Cardiac muscle cell (in vitro differentiated cells and primary cell): ENCODE data around the gene GAS2L3. TPM values are rescaled to one million over a fixed set of nuclear protein-coding genes. Genes with fewer than 3 reads are reported as not detected.

Experiments used
- DNase-seq, 2 donors: peaks; one replicate each; pipeline versions ENCODE4 v3.0.0 to v3.0.0-alpha.2; 2010 to 2017; ENCODE audit warnings: low read depth in 1 of 2, low spot score in 1 of 2
- H3K27ac ChIP-seq: fragments of 200-600 bp; sonication (generic); 2 replicates; pipeline ENCODE4 v1.5.1; 2016
- H3K27me3 ChIP-seq: fragments of 200-600 bp; sonication (generic); 2 replicates; pipeline ENCODE4 v1.6.0; 2016; ENCODE audit warnings: control low read depth
- H3K36me3 ChIP-seq: fragments of 200-600 bp; sonication (generic); 2 replicates; pipeline ENCODE4 v1.5.1; 2016; ENCODE audit warnings: control low read depth
- H3K4me1 ChIP-seq: fragments of 200-600 bp; sonication (generic); 2 replicates; pipeline ENCODE4 v1.8.1; 2017; ENCODE audit warnings: low read depth, mild to moderate bottlenecking, mixed run types
- H3K4me3 ChIP-seq: fragments of 200-600 bp; sonication (generic); 2 replicates; pipeline ENCODE4 v1.5.1; 2016; ENCODE audit warnings: mild to moderate bottlenecking
- H3K9me3 ChIP-seq: fragments of 200-600 bp; sonication (generic); 2 replicates; pipeline ENCODE4 v1.5.1; 2017; ENCODE audit warnings: low read depth, mild to moderate bottlenecking, control low read depth
- polyA plus RNA-seq: library from polyadenylated mRNA; unstranded; fragments of >200 nt; fragmentation: Nextera tagmentation; extraction: Ambion mirVana; gene quantifications from 2 replicates; pipeline ENCODE4 v1.2.1, GENCODE V29; 2016
- total RNA-seq: library from RNA; depleted of rRNA; stranded (reverse); fragments of >200 nt; gene quantifications from 2 replicates; pipeline ENCODE4 v1.2.3, GENCODE V29; 2016
- TF ChIP-seq, protein P1 (sequence below): IDR thresholded peaks from 2 replicates; pipeline ENCODE4 v1.5.1; 2012; ENCODE audit warnings: low read depth, mild to moderate bottlenecking, low read length

Gene GAS2L3
- total and polyA plus RNA-seq, 2 experiments from 2014 or later, result 0.07 to 13.9 TPM

DNA sequence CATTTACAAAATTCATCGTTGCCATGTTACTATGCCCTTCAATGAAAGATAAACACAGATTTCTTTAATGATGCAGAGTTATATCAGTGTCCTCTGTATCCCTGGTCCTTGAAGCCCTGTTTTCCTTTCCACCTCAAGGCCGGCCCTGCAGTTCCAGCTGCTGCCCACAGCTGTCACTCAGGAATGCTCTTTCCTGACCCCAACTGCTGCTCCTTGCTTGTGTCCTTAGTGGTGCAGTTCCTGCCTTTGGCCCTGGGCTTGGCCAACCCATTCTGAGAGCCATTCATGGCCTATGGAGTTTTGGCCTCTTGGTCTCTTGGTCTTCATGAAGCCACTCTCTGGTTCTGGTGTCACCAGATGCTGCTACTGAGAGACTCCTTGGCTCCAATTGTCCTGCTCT is 93.1 kb downstream of the GAS2L3 start:
- Histone ChIP-seq H3K9me3 (no peaks in the 10 kb centered on the region), H3K27ac (no peak overlapping the region), H3K4me1 (no peaks in the 10 kb centered on the region), H3K36me3 (no peaks in the 10 kb centered on the region), H3K4me3 (no peak overlapping the region), H3K27me3 (no peaks in the 10 kb centered on the region)
- DNase-seq, result no peak
- TF ChIP-seq, protein P1, sequence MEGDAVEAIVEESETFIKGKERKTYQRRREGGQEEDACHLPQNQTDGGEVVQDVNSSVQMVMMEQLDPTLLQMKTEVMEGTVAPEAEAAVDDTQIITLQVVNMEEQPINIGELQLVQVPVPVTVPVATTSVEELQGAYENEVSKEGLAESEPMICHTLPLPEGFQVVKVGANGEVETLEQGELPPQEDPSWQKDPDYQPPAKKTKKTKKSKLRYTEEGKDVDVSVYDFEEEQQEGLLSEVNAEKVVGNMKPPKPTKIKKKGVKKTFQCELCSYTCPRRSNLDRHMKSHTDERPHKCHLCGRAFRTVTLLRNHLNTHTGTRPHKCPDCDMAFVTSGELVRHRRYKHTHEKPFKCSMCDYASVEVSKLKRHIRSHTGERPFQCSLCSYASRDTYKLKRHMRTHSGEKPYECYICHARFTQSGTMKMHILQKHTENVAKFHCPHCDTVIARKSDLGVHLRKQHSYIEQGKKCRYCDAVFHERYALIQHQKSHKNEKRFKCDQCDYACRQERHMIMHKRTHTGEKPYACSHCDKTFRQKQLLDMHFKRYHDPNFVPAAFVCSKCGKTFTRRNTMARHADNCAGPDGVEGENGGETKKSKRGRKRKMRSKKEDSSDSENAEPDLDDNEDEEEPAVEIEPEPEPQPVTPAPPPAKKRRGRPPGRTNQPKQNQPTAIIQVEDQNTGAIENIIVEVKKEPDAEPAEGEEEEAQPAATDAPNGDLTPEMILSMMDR, result no peak

DNA sequence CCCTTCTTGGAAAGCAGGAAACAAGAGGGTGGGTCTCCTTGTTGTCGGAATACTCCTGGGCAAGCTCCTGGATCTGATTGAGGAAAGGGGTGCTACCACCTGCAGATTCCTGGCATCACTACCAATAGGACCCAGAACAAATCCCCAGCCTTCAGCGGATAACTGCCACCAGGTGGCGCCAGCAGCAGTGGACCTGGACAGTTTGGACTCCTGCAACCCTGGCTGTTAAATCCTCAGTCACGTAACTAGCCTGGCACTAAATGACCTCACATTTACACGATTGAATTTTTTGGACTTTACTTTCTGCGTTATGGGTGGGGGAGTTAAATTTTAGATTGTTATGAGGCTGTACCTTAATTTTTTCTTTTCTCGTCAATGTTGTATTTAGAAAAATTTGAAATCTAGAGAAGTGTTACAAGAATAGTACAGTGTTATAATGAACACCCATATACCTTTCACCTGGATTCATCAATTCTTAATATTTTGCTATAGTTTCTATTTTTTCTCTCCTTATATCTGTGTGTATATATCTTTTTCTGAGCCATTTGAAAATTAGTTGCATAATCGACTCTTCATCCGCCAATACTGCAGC is 95.6 kb downstream of the GAS2L3 start:
- H3K4me3 ChIP-seq, result no peak overlapping the region

DNA sequence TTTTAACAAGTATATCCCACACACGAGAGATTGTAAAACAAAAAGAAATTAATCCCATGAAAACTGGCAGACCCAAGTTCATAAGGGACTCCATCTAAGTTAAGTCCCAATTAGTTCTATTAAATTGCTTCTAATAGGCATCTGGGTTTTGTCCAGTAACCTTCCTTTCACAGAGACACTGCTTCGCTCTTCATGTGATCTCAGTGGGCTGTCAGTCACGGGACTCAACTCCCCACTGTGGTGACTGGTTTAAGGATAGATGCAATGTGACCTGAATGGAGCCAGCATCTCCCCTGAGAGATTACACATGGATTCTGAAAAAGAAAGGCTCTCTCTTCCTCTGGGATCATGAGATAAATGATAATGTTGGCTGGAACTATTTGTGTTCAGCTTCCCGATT is 96.4 kb downstream of the GAS2L3 start:
- H3K4me1 ChIP-seq, result no peaks in the 10 kb centered on the region
- no peak overlapping the region for H3K4me3 ChIP-seq
- H3K27ac ChIP-seq, result no peak overlapping the region
- no peaks in the 10 kb centered on the region for H3K27me3 ChIP-seq
- H3K9me3 ChIP-seq, result no peaks in the 10 kb centered on the region
- no peak for DNase-seq
- H3K36me3 ChIP-seq, result no peaks in the 10 kb centered on the region
- TF ChIP-seq, protein P1, result no peak

More for the DNA sequence above, 95.6 kb downstream of the GAS2L3 start:
- Histone ChIP-seq H3K9me3 (no peaks in the 10 kb centered on the region), H3K36me3 (no peaks in the 10 kb centered on the region), H3K27me3 (no peaks in the 10 kb centered on the region), H3K4me1 (no peaks in the 10 kb centered on the region), H3K27ac (no peak overlapping the region)
- TF ChIP-seq, protein P1, result peak; percentile 97
- DNase-seq, result peak; percentile 79 to 82

DNA sequence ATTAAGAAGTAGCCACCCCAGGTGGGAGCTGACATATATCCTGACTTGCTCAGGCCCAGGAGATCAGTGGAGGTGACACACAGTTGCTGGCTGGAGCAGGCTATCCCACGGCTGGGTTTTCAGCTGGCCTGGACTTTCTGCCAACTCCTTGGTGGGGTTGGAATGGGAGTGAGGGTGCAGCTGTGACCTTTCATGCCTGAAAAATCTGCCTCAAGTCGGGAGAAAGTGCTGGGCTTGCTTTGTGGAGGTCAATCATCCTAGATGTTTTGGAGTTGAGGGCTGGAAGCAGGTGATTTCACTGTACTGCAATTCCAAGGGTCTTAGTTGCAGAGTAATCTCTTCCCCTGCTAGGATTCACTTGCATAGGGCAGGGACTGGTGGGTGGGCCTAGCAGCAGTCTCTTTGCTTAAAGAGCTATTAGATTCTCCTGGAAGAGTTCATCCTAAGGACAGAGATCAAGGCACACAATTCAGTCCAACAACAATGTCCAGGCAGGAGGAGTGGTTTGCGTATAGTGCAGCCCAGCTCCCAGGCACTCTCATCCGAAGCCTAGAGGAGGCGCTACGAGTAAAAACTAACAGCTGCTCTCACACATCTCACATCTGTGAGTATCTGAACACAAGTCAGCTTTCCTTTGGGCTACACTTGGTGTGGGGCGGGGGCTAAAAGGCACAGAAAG is 98.1 kb downstream of the GAS2L3 start:
- no peaks in the 10 kb centered on the region for H3K36me3 ChIP-seq
- no peak overlapping the region for H3K27ac ChIP-seq
- no peak for DNase-seq
- no peak overlapping the region for H3K4me3 ChIP-seq
- no peaks in the 10 kb centered on the region for H3K4me1 ChIP-seq
- no peaks in the 10 kb centered on the region for H3K27me3 ChIP-seq
- no peaks in the 10 kb centered on the region for H3K9me3 ChIP-seq
- TF ChIP-seq, protein P1, result no peak

DNA sequence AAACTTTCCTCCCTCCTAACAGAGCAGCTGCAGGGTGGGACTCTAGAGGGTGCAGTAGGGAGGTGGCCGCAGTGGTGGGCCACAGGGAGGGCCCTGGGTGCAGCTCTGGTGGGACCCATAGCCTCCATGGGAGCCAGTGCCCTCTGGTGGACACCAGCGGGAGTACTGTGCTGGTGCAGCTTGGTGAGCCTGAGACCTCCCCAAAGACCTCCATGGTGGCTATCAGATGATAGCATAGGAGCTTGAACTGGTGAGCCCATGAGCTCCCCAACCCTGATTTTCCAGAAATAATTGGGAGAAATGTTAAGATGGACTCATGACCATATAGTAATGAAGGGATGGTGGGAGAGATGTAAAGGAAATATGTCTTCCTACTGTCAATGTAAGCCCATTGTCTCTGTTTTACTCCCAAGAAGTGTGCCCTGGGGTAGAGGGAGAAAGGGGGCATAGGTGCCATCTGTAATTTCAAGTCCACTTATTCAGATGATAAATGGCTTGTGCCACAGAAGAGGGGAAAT is 98.7 kb downstream of the GAS2L3 start:
- Histone ChIP-seq H3K36me3 (no peaks in the 10 kb centered on the region), H3K4me1 (no peaks in the 10 kb centered on the region), H3K27ac (no peak overlapping the region), H3K27me3 (no peaks in the 10 kb centered on the region), H3K9me3 (no peaks in the 10 kb centered on the region), H3K4me3 (no peak overlapping the region)
- peak in 1 of 2 donors; percentile 15 for DNase-seq
- TF ChIP-seq, protein P1, result peak; percentile 65
